ENCODE results near the gene OR10G6.
"Not testable (repeated sequence)": the region's sequence is repeated elsewhere in the genome, so short reads cannot be mapped to it uniquely, and the experiment has no call there.

The OR10G6 gene

GRCh38 chr11:123995119-123995518 is at the start of gene OR10G6:
OR10G6 (minus strand) TSS chr11:123995161; CDS start chr11:123995161, 0 bp downstream.
- DNase-seq, result no peak

GRCh38 chr11:124043420-124043819 is 48.5 kb upstream of the OR10G6 start:
- DNase-seq, result no peak

GRCh38 chr11:124041254-124041653 is 46.3 kb upstream of the OR10G6 start, which contains the start of gene OR10G7:
OR10G7 (minus strand) TSS chr11:124041325; CDS start chr11:124039001, 2,324 bp downstream.
- no peak for DNase-seq

GRCh38 chr11:124039557-124039956 is 44.6 kb upstream of the OR10G6 start:
- no peak for DNase-seq

GRCh38 chr11:124036666-124037065 is 41.7 kb upstream of the OR10G6 start:
- DNase-seq, result no peak

- no peak for DNase-seq
These were observed 31.5 kb upstream of the OR10G6 start, which contains the start of gene OR10G8 for GRCh38 chr11:124026498-124026897. OR10G8 (plus strand) TSS chr11:124026798; CDS start chr11:124029623, 2,825 bp downstream.

- not testable (repeated sequence) for DNase-seq
These were observed 20.9 kb upstream of the OR10G6 start for GRCh38 chr11:124015837-124016236.

- DNase-seq, result no peak
These were observed 17.7 kb upstream of the OR10G6 start, which contains the start of gene OR10G4 for GRCh38 chr11:124012697-124013096. OR10G4 (plus strand) TSS chr11:124012997; CDS start chr11:124015575, 2,578 bp downstream.

- no peak for DNase-seq
These were observed 15.7 kb downstream of the OR10G6 start for GRCh38 chr11:123979311-123979710.

- no peak for DNase-seq
These were observed 17.1 kb downstream of the OR10G6 start, which contains the start of gene OR10S1 for GRCh38 chr11:123977731-123978347. OR10S1 (minus strand) TSS chr11:123977781; CDS start chr11:123977664, 117 bp downstream.

GRCh38 chr11:123976770-123977560 is 18.0 kb downstream of the OR10G6 start:
- no peak for DNase-seq

- no peak for DNase-seq
These were observed 21.1 kb downstream of the OR10G6 start for GRCh38 chr11:123973816-123974215.

- DNase-seq, result no peak
These were observed 38.2 kb downstream of the OR10G6 start for GRCh38 chr11:123956752-123957151.

- DNase-seq, result no peak
These were observed 49.8 kb downstream of the OR10G6 start for GRCh38 chr11:123945132-123945531.

Measured in NCI-H748 treated with DMSO at 0.1 percent for 48 hours (cell line).